SK-N-SH treated with all-trans-retinoic acid at 6 μM for 48 hours (cell line): ENCODE measurements around the gene LTBP1.

Experiments
- ATAC-seq: fragments of 200-7000 bp; cut with Tn5 transposase; 3 replicates; pipeline ENCODE4 v1.9.1; 2020; ENCODE audit warnings: mild to moderate bottlenecking, moderate library complexity
- ARNTL ChIP-seq: fragments of 450-650 bp; formaldehyde crosslinking; IDR thresholded peaks from 2 replicates; pipeline ENCODE4 v1.5.0; 2020; ENCODE audit warnings: low read depth, mild to moderate bottlenecking, moderate library complexity, borderline replicate concordance
- BACH2 ChIP-seq: fragments of 250-450 bp; sonication (Bioruptor Pico); IDR thresholded peaks from 2 replicates; pipeline ENCODE4 v1.9.0; 2021; ENCODE audit warnings: mild to moderate bottlenecking, borderline replicate concordance
- CREB5 ChIP-seq: fragments of 250-450 bp; sonication (Bioruptor Pico); IDR thresholded peaks from 2 replicates; pipeline ENCODE4 v1.5.1; 2020; ENCODE audit warnings: low read depth, mild to moderate bottlenecking, moderate library complexity
- CSRNP3 ChIP-seq: fragments of 250-450 bp; sonication (Bioruptor Pico); IDR thresholded peaks from 2 replicates; pipeline ENCODE4 v1.5.1; 2021; ENCODE audit warnings: mild to moderate bottlenecking, moderate library complexity
- ESRRG ChIP-seq: fragments of 250-450 bp; sonication (Bioruptor Pico); IDR thresholded peaks from 2 replicates; pipeline ENCODE4 v1.6.1; 2021; ENCODE audit warnings: mild to moderate bottlenecking
- GLIS3 ChIP-seq: fragments of 250-450 bp; sonication (Bioruptor Pico); IDR thresholded peaks from 2 replicates; pipeline ENCODE4 v1.5.0; 2020; ENCODE audit warnings: mild to moderate bottlenecking, moderate library complexity
- ISL1 ChIP-seq: fragments of 250-450 bp; sonication (Bioruptor Pico); IDR thresholded peaks from 2 replicates; pipeline ENCODE4 v2.1.2; 2022; ENCODE audit warnings: mild to moderate bottlenecking, moderate library complexity
- OSR1 ChIP-seq: fragments of 250-450 bp; sonication (Bioruptor Pico); IDR thresholded peaks from 2 replicates; pipeline ENCODE4 v1.8.0; 2022; ENCODE audit warnings: moderate library complexity, mild to moderate bottlenecking, inconsistent platforms
- PATZ1 ChIP-seq: fragments of 250-450 bp; sonication (Bioruptor Pico); IDR thresholded peaks from 2 replicates; pipeline ENCODE4 v1.8.0; 2020; ENCODE audit warnings: mild to moderate bottlenecking, moderate library complexity, borderline replicate concordance
- PPARA ChIP-seq: fragments of 250-450 bp; sonication (Bioruptor Pico); IDR thresholded peaks from 2 replicates; pipeline ENCODE4 v1.5.0; 2020; ENCODE audit warnings: mild to moderate bottlenecking, borderline replicate concordance
- RARB ChIP-seq: fragments of 250-450 bp; sonication (Bioruptor Pico); IDR thresholded peaks from 2 replicates; pipeline ENCODE4 v1.8.0; 2021; ENCODE audit warnings: mild to moderate bottlenecking, moderate library complexity
- SNAI2 ChIP-seq: fragments of 250-450 bp; sonication (Bioruptor Pico); IDR thresholded peaks from 2 replicates; pipeline ENCODE4 v1.5.0; 2020; ENCODE audit warnings: mild to moderate bottlenecking, moderate library complexity
- TCF4 ChIP-seq: fragments of 250-450 bp; sonication (Bioruptor Pico); IDR thresholded peaks from 2 replicates; pipeline ENCODE4 v1.8.0; 2021; ENCODE audit warnings: mild to moderate bottlenecking, moderate library complexity, borderline replicate concordance
- TOX ChIP-seq: fragments of 250-450 bp; sonication (Bioruptor Pico); IDR thresholded peaks from 2 replicates; pipeline ENCODE4 v1.8.0; 2021; ENCODE audit warnings: mild to moderate bottlenecking, moderate library complexity, borderline replicate concordance
- TSHZ2 ChIP-seq: fragments of 250-450 bp; sonication (Bioruptor Pico); IDR thresholded peaks from 2 replicates; pipeline ENCODE4 v1.5.0; 2020; ENCODE audit warnings: mild to moderate bottlenecking, moderate library complexity
- ZC3H10 ChIP-seq: fragments of 250-450 bp; sonication (Bioruptor Pico); IDR thresholded peaks from 2 replicates; pipeline ENCODE4 v1.5.1; 2021; ENCODE audit warnings: mild to moderate bottlenecking, moderate library complexity
- ZFP3 ChIP-seq: fragments of 250-450 bp; sonication (Bioruptor Pico); IDR thresholded peaks from 2 replicates; pipeline ENCODE4 v1.5.0; 2020; ENCODE audit warnings: mild to moderate bottlenecking, moderate library complexity
- ZFP30 ChIP-seq: fragments of 450-650 bp; formaldehyde crosslinking; IDR thresholded peaks from 2 replicates; pipeline ENCODE4 v1.5.0; 2022; ENCODE audit warnings: mild to moderate bottlenecking, moderate library complexity
- ZNF565 ChIP-seq: fragments of 450-650 bp; formaldehyde crosslinking; conservative IDR thresholded peaks from 2 replicates; pipeline ENCODE4 v1.5.0; 2020; ENCODE audit warnings: low read depth, mild to moderate bottlenecking, moderate library complexity
- ZNF70 ChIP-seq: fragments of 450-650 bp; formaldehyde crosslinking; IDR thresholded peaks from 2 replicates; pipeline ENCODE4 v1.5.0; 2020; ENCODE audit warnings: mild to moderate bottlenecking, moderate library complexity
- ZNF8 ChIP-seq: fragments of 450-650 bp; formaldehyde crosslinking; IDR thresholded peaks from 2 replicates; pipeline ENCODE4 v1.5.0; 2020; ENCODE audit warnings: mild to moderate bottlenecking, moderate library complexity
- TF ChIP-seq, protein P1 (sequence below): fragments of 250-450 bp; sonication (Bioruptor Pico); IDR thresholded peaks from 2 replicates; pipeline ENCODE4 v1.8.0; 2021; ENCODE audit warnings: low read depth, mild to moderate bottlenecking, moderate library complexity, borderline replicate concordance

The LTBP1 gene

GRCh38 chr2:33265584-33266338 lies 319.0 kb downstream of the LTBP1 start:
- no peak for TF ChIP-seq ZFP3 (CRISPR knock-in tag)
- no peak for TF ChIP-seq RARB (CRISPR knock-in tag)
- TF ChIP-seq PPARA (CRISPR knock-in tag) = no peak
- TF ChIP-seq ZNF565 (CRISPR knock-in tag) = no peak
- no peak for TF ChIP-seq ZC3H10 (CRISPR knock-in tag)
- TF ChIP-seq, all 23 proteins: peak for 0
- no peak for ATAC-seq

DNA sequence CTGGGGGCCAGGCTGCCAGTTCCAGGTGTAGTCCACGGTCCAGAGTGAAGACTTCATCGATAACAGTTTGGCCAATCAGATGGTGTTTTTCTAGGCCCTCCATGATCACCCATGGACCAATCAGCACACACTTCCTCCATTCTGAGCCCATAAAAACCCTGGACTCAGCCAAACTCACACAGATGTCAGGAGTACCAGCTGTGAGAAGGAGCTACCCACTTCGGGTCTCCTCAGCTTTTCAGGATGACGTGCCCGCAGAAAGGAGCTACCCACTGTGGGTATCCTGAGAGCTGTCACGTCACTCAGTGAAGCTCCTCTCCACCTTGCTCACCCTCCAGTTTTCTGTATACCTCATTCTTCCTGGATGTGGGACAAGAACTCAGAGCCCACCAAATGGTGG lies 319.7 kb downstream of the LTBP1 start:
- ATAC-seq = no peak
- TF ChIP-seq OSR1 (no peak), RARB (CRISPR knock-in tag) (no peak), TOX (CRISPR knock-in tag) (no peak), SNAI2 (CRISPR knock-in tag) (no peak), ZNF8 (CRISPR knock-in tag) (no peak), GLIS3 (no peak), PPARA (CRISPR knock-in tag) (no peak), ISL1 (CRISPR knock-in tag) (no peak), PATZ1 (CRISPR knock-in tag) (no peak), ESRRG (CRISPR knock-in tag) (no peak), ZC3H10 (CRISPR knock-in tag) (no peak), ZNF565 (CRISPR knock-in tag) (no peak), ARNTL (CRISPR knock-in tag) (no peak), BACH2 (no peak), CSRNP3 (no peak), ZFP3 (CRISPR knock-in tag) (no peak), CREB5 (CRISPR knock-in tag) (no peak)
- TF ChIP-seq, protein P1, sequence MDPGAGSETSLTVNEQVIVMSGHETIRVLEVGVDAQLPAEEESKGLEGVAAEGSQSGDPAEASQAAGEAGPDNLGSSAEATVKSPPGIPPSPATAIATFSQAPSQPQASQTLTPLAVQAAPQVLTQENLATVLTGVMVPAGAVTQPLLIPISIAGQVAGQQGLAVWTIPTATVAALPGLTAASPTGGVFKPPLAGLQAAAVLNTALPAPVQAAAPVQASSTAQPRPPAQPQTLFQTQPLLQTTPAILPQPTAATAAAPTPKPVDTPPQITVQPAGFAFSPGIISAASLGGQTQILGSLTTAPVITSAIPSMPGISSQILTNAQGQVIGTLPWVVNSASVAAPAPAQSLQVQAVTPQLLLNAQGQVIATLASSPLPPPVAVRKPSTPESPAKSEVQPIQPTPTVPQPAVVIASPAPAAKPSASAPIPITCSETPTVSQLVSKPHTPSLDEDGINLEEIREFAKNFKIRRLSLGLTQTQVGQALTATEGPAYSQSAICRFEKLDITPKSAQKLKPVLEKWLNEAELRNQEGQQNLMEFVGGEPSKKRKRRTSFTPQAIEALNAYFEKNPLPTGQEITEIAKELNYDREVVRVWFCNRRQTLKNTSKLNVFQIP (CRISPR knock-in tag) = no peak

GRCh38 chr2:33267043-33267442 lies 320.3 kb downstream of the LTBP1 start:
- no peak for ATAC-seq
- no peak for TF ChIP-seq TCF4 (CRISPR knock-in tag)
- no peak for TF ChIP-seq TSHZ2 (CRISPR knock-in tag)
- no peak for TF ChIP-seq ESRRG (CRISPR knock-in tag)
- no peak for TF ChIP-seq ZFP30 (CRISPR knock-in tag)
- TF ChIP-seq ARNTL (CRISPR knock-in tag) = no peak
- TF ChIP-seq PPARA (CRISPR knock-in tag) = no peak
- no peak for TF ChIP-seq ZNF8 (CRISPR knock-in tag)
- no peak for TF ChIP-seq OSR1
- no peak for TF ChIP-seq SNAI2 (CRISPR knock-in tag)
- TF ChIP-seq BACH2 = no peak
- TF ChIP-seq ISL1 (CRISPR knock-in tag) = no peak
- no peak for TF ChIP-seq PATZ1 (CRISPR knock-in tag)
- no peak for TF ChIP-seq GLIS3
- TF ChIP-seq CSRNP3 = no peak
- TF ChIP-seq ZNF70 (CRISPR knock-in tag) = no peak
- no peak for TF ChIP-seq RARB (CRISPR knock-in tag)
